Sigmoid colon (tissue), 7 donors: ENCODE results near the gene VPS13C. TPM values are rescaled to one million over a fixed set of nuclear protein-coding genes. Genes with fewer than 3 reads are reported as not detected.

Experiments used
- DNase-seq: peaks from one replicate; pipeline ENCODE4 v3.0.0-alpha.2; 2019
- H3K27ac ChIP-seq, 4 donors: fragments of 200-600 bp; sonication (generic); one replicate each; pipeline ENCODE4 v1.5.1; 2016 to 2019; ENCODE audit warnings: mild to moderate bottlenecking in 1 of 4
- H3K27me3 ChIP-seq, 3 donors: fragments of 200-600 bp; sonication (generic); one replicate each; pipeline ENCODE4 v1.5.1; 2019; ENCODE audit warnings: mild to moderate bottlenecking in 1 of 3
- H3K36me3 ChIP-seq, 4 donors: fragments of 200-600 bp; sonication (generic); one replicate each; pipeline ENCODE4 v1.5.1; 2016 to 2019
- H3K4me1 ChIP-seq, 4 donors: fragments of 200-600 bp; sonication (generic); one replicate each; pipeline ENCODE4 v1.5.1; 2017 to 2019
- H3K4me3 ChIP-seq, 4 donors: fragments of 200-600 bp; sonication (generic); one replicate each; pipeline ENCODE4 v1.5.1; 2017 to 2019; ENCODE audit warnings: mild to moderate bottlenecking in 2 of 4, moderate library complexity in 1 of 4
- H3K9me3 ChIP-seq, 4 donors: fragments of 200-600 bp in 3 of 4; sonication (generic) in 3 of 4; one replicate each; pipeline versions ENCODE4 v1.5.1 to v1.6.1; 2013 to 2019
- EP300 ChIP-seq, 4 donors: sonication (generic); formaldehyde crosslinking; IDR thresholded peaks; one replicate each; pipeline ENCODE4 v1.6.1; 2017; ENCODE audit warnings: antibody characterized with exemption in 4 of 4
- POLR2A ChIP-seq, 2 donors: fragments of 450-650 bp; IDR thresholded peaks; one replicate each; pipeline ENCODE4 v1.6.1; 2016; ENCODE audit warnings: antibody characterized with exemption in 2 of 2, mild to moderate bottlenecking in 2 of 2, moderate library complexity in 2 of 2
- POLR2AphosphoS5 ChIP-seq, 4 donors: sonication (generic); formaldehyde crosslinking; IDR thresholded peaks; one replicate each; pipeline ENCODE4 v1.6.1; 2017; ENCODE audit warnings: antibody characterized with exemption in 4 of 4
- WGBS, 2 donors: extraction: QIAGEN DNeasy Blood & Tissue Kit; methylation state at CpG; one replicate each; pipeline ENCODE4 v1.1.7; 2013; 5-methylcytosine and 5-hydroxymethylcytosine counted together
- intact Hi-C: fragments of 100-400 bp; cut with DNase I; formaldehyde crosslinking; loops from one replicate; pipeline ENCODE4 v1.15.1; 2023
- polyA plus RNA-seq, 3 donors: library from polyadenylated mRNA; stranded (reverse); fragments of 200-250 nt; gene quantifications; one replicate each; pipeline ENCODE4 v1.2.3, GENCODE V29; 2013
- total RNA-seq, 4 donors: library from RNA; depleted of rRNA; stranded (reverse); fragments of >200 nt; gene quantifications; one replicate each; pipeline ENCODE4 v1.1.0, GENCODE V29; 2016
- TF ChIP-seq, protein P1 (sequence below), 4 experiments: fragments of 450-650 bp in 3 of 4; fragments of 200-600 bp in 1 of 4; IDR thresholded peaks; one replicate each; pipeline ENCODE4 v1.5.1; 2016 to 2019; ENCODE audit warnings: antibody characterized with exemption in 4 of 4, mild to moderate bottlenecking in 3 of 4, moderate library complexity in 2 of 4
- donor health status: healthy with polysubstance abuse.
- donor health status: Bipolar disorder and iron deficiency.
- donor health status: healthy.

VPS13C gene
- total and polyA plus RNA-seq, 7 donors, result 2.1 to 112 (median 71.5) TPM

DNA sequence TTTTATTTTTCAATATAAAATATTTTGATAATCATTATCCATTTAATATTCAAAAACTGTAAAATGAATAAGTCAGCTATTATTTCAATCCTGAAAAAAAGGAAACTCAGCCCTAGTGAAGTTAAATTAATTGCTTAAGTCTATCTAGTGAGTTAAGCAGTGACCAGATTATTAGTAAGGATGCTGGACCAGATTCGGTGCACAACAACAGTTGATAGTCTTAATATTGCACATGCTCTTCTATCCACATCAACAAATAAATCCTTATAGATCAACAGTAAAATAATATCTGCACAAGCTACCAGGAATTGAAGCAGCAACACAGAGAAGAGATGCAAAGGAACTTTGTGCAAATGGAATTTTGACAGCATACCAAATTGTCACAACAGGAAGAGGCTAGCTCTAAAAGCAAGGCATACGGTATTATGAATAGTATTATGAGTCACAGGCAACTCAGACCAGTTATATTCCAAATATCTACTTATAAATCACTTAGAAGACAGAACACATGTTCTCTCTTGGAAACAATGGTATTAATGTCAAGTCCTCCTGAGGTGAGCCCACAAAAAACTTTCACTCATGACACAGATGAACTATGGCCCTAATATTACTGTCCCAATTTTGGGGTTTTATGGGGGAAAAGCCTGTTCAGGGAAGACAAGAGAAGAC lies 24.9 kb downstream of the VPS13C start:
- intact Hi-C loops, result no loop called here
- WGBS, 2 donors, result 61 to 70% methylated on average over 2 of the region's 2 CpGs
- Histone ChIP-seq H3K4me3 (no peak overlapping the region), H3K27me3 (no peaks in the 10 kb centered on the region), H3K4me1 (peaks cover 0 to 13% (median 9%) of the 10 kb centered on the region in 4 donors), H3K36me3 (peaks cover 0 to 27% (median under 1%) of the 10 kb centered on the region in 4 donors), H3K27ac (peak overlapping the region in 1 of 4 donors; percentile 25), H3K9me3 (no peaks in the 10 kb centered on the region)
- DNase-seq, result no peak
- TF ChIP-seq POLR2A (IDR thresholded peaks at IDR 0.05) (no peak), POLR2AphosphoS5 (IDR thresholded peaks at IDR 0.05) (no peak), EP300 (IDR thresholded peaks at IDR 0.05) (no peak)
- TF ChIP-seq, protein P1, sequence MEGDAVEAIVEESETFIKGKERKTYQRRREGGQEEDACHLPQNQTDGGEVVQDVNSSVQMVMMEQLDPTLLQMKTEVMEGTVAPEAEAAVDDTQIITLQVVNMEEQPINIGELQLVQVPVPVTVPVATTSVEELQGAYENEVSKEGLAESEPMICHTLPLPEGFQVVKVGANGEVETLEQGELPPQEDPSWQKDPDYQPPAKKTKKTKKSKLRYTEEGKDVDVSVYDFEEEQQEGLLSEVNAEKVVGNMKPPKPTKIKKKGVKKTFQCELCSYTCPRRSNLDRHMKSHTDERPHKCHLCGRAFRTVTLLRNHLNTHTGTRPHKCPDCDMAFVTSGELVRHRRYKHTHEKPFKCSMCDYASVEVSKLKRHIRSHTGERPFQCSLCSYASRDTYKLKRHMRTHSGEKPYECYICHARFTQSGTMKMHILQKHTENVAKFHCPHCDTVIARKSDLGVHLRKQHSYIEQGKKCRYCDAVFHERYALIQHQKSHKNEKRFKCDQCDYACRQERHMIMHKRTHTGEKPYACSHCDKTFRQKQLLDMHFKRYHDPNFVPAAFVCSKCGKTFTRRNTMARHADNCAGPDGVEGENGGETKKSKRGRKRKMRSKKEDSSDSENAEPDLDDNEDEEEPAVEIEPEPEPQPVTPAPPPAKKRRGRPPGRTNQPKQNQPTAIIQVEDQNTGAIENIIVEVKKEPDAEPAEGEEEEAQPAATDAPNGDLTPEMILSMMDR (IDR thresholded peaks at IDR 0.05), result no peak

DNA sequence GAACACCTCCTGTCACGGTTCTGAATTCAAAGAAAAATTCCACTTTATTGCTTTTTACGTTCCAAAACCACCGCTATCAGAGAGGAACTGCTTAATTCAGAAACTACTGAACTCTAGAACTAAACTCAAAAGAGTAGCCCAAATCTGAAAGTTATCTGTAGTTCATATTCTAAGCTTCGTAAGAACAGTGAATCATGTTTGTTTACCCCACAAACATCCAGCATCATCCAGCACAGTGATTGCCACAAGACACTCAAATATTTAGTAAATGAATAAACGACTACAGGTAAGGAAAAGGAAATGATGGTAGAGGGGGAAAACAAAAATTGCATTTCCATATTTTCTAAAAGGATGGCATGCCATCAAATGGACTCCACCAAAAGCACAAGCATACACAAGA lies 32.3 kb downstream of the VPS13C start:
- intact Hi-C loops, result no loop called here

DNA sequence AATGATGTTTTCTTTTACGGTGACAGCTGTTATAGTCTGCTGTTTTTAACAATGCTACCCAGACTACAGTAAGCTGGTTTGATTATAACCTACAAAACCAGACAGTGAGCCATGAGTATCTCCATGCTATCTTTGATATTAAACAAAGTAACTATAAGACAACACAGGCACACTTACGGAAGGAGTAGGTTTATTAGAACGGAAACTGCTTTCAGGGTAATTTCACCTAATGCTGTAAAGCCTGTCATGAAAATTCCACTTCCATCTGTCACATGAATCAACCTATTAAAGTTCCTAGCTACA lies 33.0 kb downstream of the VPS13C start:
- no peaks in the 10 kb centered on the region for H3K9me3 ChIP-seq
- no peaks in the 10 kb centered on the region for H3K27me3 ChIP-seq
- no peak overlapping the region for H3K4me3 ChIP-seq
- intact Hi-C loops, result no loop called here
- no peak overlapping the region for H3K27ac ChIP-seq
- H3K36me3 ChIP-seq, result peaks cover 0 to 24% (median 2%) of the 10 kb centered on the region in 4 donors
- peak in 2 of 4 donors; percentile 57 to 66 for TF ChIP-seq POLR2AphosphoS5 (IDR thresholded peaks at IDR 0.05)
- TF ChIP-seq POLR2A (IDR thresholded peaks at IDR 0.05), result no peak
- no peak for TF ChIP-seq EP300 (IDR thresholded peaks at IDR 0.05)
- TF ChIP-seq, protein P1 (IDR thresholded peaks at IDR 0.05), result no peak
- peaks cover 0 to 23% (median 15%) of the 10 kb centered on the region in 4 donors for H3K4me1 ChIP-seq
- 89 to 94% methylated on average over 3 of the region's 3 CpGs for WGBS, 2 donors
- no peak for DNase-seq

More for the DNA sequence above, 32.3 kb downstream of the VPS13C start:
- no peaks in the 10 kb centered on the region for H3K9me3 ChIP-seq
- H3K4me1 ChIP-seq, result peaks cover 0 to 23% (median 15%) of the 10 kb centered on the region in 4 donors
- H3K27me3 ChIP-seq, result no peaks in the 10 kb centered on the region
- 86 to 87% methylated on average over 5 of the region's 5 CpGs for WGBS, 2 donors
- H3K4me3 ChIP-seq, result no peak overlapping the region
- TF ChIP-seq, protein P1 (IDR thresholded peaks at IDR 0.05), result no peak
- TF ChIP-seq POLR2A (IDR thresholded peaks at IDR 0.05) (no peak), EP300 (IDR thresholded peaks at IDR 0.05) (no peak), POLR2AphosphoS5 (IDR thresholded peaks at IDR 0.05) (no peak)
- peaks cover 0 to 20% (median 2%) of the 10 kb centered on the region in 4 donors for H3K36me3 ChIP-seq
- DNase-seq, result no peak
- no peak overlapping the region for H3K27ac ChIP-seq

DNA sequence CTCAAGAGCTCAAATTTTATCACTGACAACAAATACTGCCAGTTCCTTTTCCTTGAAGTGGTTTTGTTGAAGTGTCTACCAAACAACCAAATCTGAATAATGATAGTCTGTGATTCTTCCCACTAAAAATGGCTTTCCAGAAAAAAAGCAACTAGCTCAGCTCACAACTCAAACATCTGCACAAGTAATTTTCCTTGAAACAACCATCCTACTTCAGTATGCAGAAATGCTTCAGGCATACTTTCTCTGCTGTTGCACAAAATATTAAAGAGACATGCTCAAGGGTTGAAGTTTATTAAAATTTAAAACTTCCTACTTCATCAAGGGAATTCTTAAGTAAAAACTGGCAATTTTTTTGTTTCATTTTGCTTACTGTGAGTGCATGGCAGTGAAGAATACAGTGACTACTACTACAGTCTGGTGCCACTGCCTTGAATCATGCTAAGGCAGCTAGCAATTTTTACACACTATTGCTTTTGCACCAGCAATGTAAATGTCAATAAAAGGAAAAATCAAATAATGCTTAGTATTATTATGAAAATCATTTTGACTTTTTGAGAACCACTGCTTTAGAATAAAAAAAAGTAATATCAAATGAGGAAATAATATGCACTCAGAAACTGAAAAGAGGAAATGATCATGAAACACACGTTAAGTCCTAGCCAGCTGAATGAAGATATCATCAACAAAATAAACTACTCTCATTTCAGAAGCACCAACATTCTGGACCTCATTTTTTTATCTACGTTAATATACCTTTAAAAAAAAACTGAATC lies 33.6 kb downstream of the VPS13C start:
- no peak overlapping the region for H3K4me3 ChIP-seq
- TF ChIP-seq EP300 (IDR thresholded peaks at IDR 0.05) (no peak), POLR2AphosphoS5 (IDR thresholded peaks at IDR 0.05) (no peak), POLR2A (IDR thresholded peaks at IDR 0.05) (no peak)
- TF ChIP-seq, protein P1 (IDR thresholded peaks at IDR 0.05), result no peak
- no peaks in the 10 kb centered on the region for H3K27me3 ChIP-seq
- no peak overlapping the region for H3K27ac ChIP-seq
- no peaks in the 10 kb centered on the region for H3K9me3 ChIP-seq
- intact Hi-C loops, result no loop called here
- H3K4me1 ChIP-seq, result peaks cover 0 to 23% (median 15%) of the 10 kb centered on the region in 4 donors
- DNase-seq, result no peak
- peaks cover 0 to 29% (median 2%) of the 10 kb centered on the region in 4 donors for H3K36me3 ChIP-seq
- WGBS, 2 donors, result 68 to 87% methylated on average over 2 of the region's 2 CpGs
